ENCODE results near the gene ZMYND15.

The ZMYND15 gene

GRCh38 chr17:4788159-4788806, 48.6 kb downstream of the ZMYND15 start:
- no peak for DNase-seq

GRCh38 chr17:4788807-4789700, 49.4 kb downstream of the ZMYND15 start, which contains the start of gene GLTPD2:
GLTPD2 (plus strand) TSS chr17:4788964; CDS start chr17:4789012, 48 bp downstream.
- no peak for DNase-seq

- no peak for DNase-seq
Measured at GRCh38 chr17:4789701-4789950, 50.0 kb downstream of the ZMYND15 start.

GRCh38 chr17:4789951-4790704, 50.5 kb downstream of the ZMYND15 start:
- peak; percentile 82 to 86 for DNase-seq

- no peak for DNase-seq
Measured at GRCh38 chr17:4790705-4791088, 51.1 kb downstream of the ZMYND15 start.

GRCh38 chr17:4795168-4795567, 55.5 kb downstream of the ZMYND15 start:
- DNase-seq = no peak

Data from inflammatory macrophage (primary cell).